Suppressor macrophage (primary cell): ENCODE measurements around the gene PABPN1L.

Experiments used
- DNase-seq, 4 experiments: peaks; one replicate each; pipeline ENCODE4 v3.0.0-alpha.2; 2020 to 2022

Gene PABPN1L

GRCh38 chr16:88868974-88869672, 2.7 kb upstream of the PABPN1L start:
- no peak for DNase-seq

- DNase-seq = no peak
Observed at GRCh38 chr16:88867581-88868246, 1.3 kb upstream of the PABPN1L start.

GRCh38 chr16:88865742-88866141, 718 bp downstream of the PABPN1L start:
- no peak for DNase-seq

- no peak for DNase-seq
Observed at GRCh38 chr16:88865310-88865709, 1.1 kb downstream of the PABPN1L start.

- no peak for DNase-seq
Observed at GRCh38 chr16:88864521-88864920, 1.9 kb downstream of the PABPN1L start.

- DNase-seq = no peak
Observed at GRCh38 chr16:88864099-88864498, 2.4 kb downstream of the PABPN1L start.

- no peak for DNase-seq
Observed at GRCh38 chr16:88863426-88863825, 3.0 kb downstream of the PABPN1L start.

- no peak for DNase-seq
Observed at GRCh38 chr16:88862968-88863367, 3.5 kb downstream of the PABPN1L start.

- DNase-seq = no peak
Observed at GRCh38 chr16:88861359-88861758, 5.1 kb downstream of the PABPN1L start.

GRCh38 chr16:88859381-88860091, 6.9 kb downstream of the PABPN1L start:
- DNase-seq = no peak

- DNase-seq = peak; percentile 87 to 93 (median 90)
Observed at GRCh38 chr16:88857728-88858339, 8.6 kb downstream of the PABPN1L start.

GRCh38 chr16:88856828-88857727, 9.4 kb downstream of the PABPN1L start, which contains the start of the genes GALNS and TRAPPC2L:
GALNS (minus strand) TSS chr16:88856947; CDS start chr16:88856877, 70 bp downstream.
TRAPPC2L (plus strand) TSS chr16:88857127; CDS start chr16:88857151, 24 bp downstream.
- peak; percentile 99 to 100 (median 100) for DNase-seq

GRCh38 chr16:88856122-88856827, 10.2 kb downstream of the PABPN1L start:
- peak; percentile 25 to 59 (median 54) for DNase-seq

- DNase-seq = no peak
Observed at GRCh38 chr16:88855736-88856121, 10.7 kb downstream of the PABPN1L start.

- DNase-seq = peak in 3 of 4 experiments; percentile 31 to 49 (median 45)
Observed at GRCh38 chr16:88855176-88855575, 11.3 kb downstream of the PABPN1L start.

- DNase-seq = peak; percentile 86 to 93 (median 90)
Observed at GRCh38 chr16:88854306-88855111, 12.0 kb downstream of the PABPN1L start.

- peak; percentile 74 to 89 (median 84) for DNase-seq
Observed at GRCh38 chr16:88853325-88853941, 13.0 kb downstream of the PABPN1L start.

- no peak for DNase-seq
Observed at GRCh38 chr16:88851616-88852015, 14.8 kb downstream of the PABPN1L start.

GRCh38 chr16:88850531-88851199, 15.8 kb downstream of the PABPN1L start:
- no peak for DNase-seq
